Naive B cell (primary cell): Measurements from ENCODE around the gene B3GLCT. TPM values are rescaled to one million over a fixed set of nuclear protein-coding genes. Genes with fewer than 3 reads are reported as not detected.

ENCODE experiments used
- ATAC-seq, 2 donors: fragments of 150-1000 bp; cut with Tn5 transposase; 2 replicates each; pipeline ENCODE4 v1.10.0; 2021; ENCODE audit warnings: low read depth in 2 of 2, mild to moderate bottlenecking in 2 of 2, moderate library complexity in 2 of 2
- DNase-seq: peaks from one replicate; pipeline ENCODE4 v3.0.0; 2022
- H3K27ac Mint-ChIP-seq, 6 donors: one replicate each; pipeline ENCODE4 v1.8.0; 2020 to 2022; ENCODE audit warnings: mild to moderate bottlenecking in 6 of 6, mixed read lengths in 6 of 6, moderate library complexity in 5 of 6, inconsistent platforms in 2 of 6
- H3K27me3 Mint-ChIP-seq, 3 donors: one replicate each; pipeline ENCODE4 v1.8.0; 2021 to 2022; ENCODE audit warnings: mixed read lengths in 3 of 3, mild to moderate bottlenecking in 1 of 3
- H3K36me3 Mint-ChIP-seq, 2 donors: one replicate each; pipeline ENCODE4 v1.8.0; 2020 to 2022; ENCODE audit warnings: mixed read lengths in 2 of 2, inconsistent platforms in 1 of 2, mild to moderate bottlenecking in 1 of 2
- H3K4me1 Mint-ChIP-seq, 3 donors: one replicate each; pipeline ENCODE4 v1.8.0; 2020 to 2022; ENCODE audit warnings: mixed read lengths in 3 of 3, inconsistent platforms in 1 of 3, mild to moderate bottlenecking in 1 of 3, moderate library complexity in 1 of 3
- H3K4me3 Mint-ChIP-seq, 8 donors: one replicate each; pipeline ENCODE4 v1.8.0; 2020 to 2022; ENCODE audit warnings: mild to moderate bottlenecking in 8 of 8, mixed read lengths in 8 of 8, moderate library complexity in 8 of 8, inconsistent platforms in 2 of 8
- H3K9me3 Mint-ChIP-seq, 7 donors: one replicate each; pipeline ENCODE4 v1.8.0; 2020 to 2022; ENCODE audit warnings: mixed read lengths in 7 of 7, mild to moderate bottlenecking in 5 of 7, inconsistent platforms in 2 of 7, moderate library complexity in 1 of 7
- polyA plus RNA-seq, 6 donors: library from polyadenylated mRNA; unstranded; fragments of 300-500 nt; fragmentation: Illumina TruSeq; gene quantifications; one replicate each; pipeline ENCODE4 v1.2.3, GENCODE V29; 2021; ENCODE audit warnings: low read depth in 6 of 6

The B3GLCT gene
- polyA plus RNA-seq, 6 donors from 2014 or later: 3.2 to 9.1 (median 6.0) TPM

GRCh38 chr13:31278869-31279268 is 79.1 kb downstream of the B3GLCT start:
- no peak for DNase-seq
- Mint-ChIP-seq H3K4me1 (no peaks in the 10 kb centered on the region), H3K4me3 (no peak overlapping the region), H3K9me3 (peaks cover 3 to 23% (median 12%) of the 10 kb centered on the region in 7 donors), H3K27ac (no peak overlapping the region), H3K36me3 (peaks cover 43 to 55% of the 10 kb centered on the region in 2 donors), H3K27me3 (no peaks in the 10 kb centered on the region)
- ATAC-seq: no peak

GRCh38 chr13:31282741-31283455 is 83.1 kb downstream of the B3GLCT start:
- H3K4me3 Mint-ChIP-seq: no peak overlapping the region

GRCh38 chr13:31286930-31287329 is 87.2 kb downstream of the B3GLCT start:
- H3K36me3 Mint-ChIP-seq: peaks cover 46 to 54% of the 10 kb centered on the region in 2 donors
- DNase-seq (no peak), ATAC-seq (no peak)
- H3K27me3 Mint-ChIP-seq: no peaks in the 10 kb centered on the region
- no peak overlapping the region for H3K27ac Mint-ChIP-seq
- no peak overlapping the region for H3K4me3 Mint-ChIP-seq
- H3K4me1 Mint-ChIP-seq: no peaks in the 10 kb centered on the region
- H3K9me3 Mint-ChIP-seq: peaks cover 5 to 52% (median 39%) of the 10 kb centered on the region in 7 donors

More at GRCh38 chr13:31282741-31283455, 83.1 kb downstream of the B3GLCT start:
- ATAC-seq (no peak), DNase-seq (no peak)
- no peak overlapping the region for H3K27ac Mint-ChIP-seq
- H3K9me3 Mint-ChIP-seq: peaks cover 5 to 36% (median 17%) of the 10 kb centered on the region in 7 donors
- H3K4me1 Mint-ChIP-seq: no peaks in the 10 kb centered on the region
- no peaks in the 10 kb centered on the region for H3K27me3 Mint-ChIP-seq
- H3K36me3 Mint-ChIP-seq: peaks cover 25 to 44% of the 10 kb centered on the region in 2 donors

DNA sequence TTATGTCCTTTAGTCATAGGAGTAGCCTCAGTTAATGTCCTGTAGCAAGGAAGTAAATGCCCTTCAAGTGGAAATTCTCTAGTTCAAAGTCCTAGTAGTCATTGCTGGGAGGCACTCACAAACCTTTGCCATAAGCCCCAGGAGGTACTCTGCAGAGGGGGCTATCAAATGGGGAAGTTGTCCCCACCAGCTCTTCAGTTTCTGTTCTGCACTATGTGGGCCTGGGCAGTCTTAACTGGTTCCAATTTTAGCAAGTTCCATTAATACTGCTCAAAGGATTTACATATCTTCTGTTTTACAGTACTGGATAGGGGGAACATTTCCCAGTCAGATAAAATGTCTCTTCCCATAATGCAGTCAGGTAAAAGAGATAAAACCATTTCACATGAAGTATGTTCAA is 101.3 kb downstream of the B3GLCT start:
- peaks cover 29 to 38% of the 10 kb centered on the region in 2 donors for H3K36me3 Mint-ChIP-seq

GRCh38 chr13:31310356-31310755 is 110.6 kb downstream of the B3GLCT start:
- Mint-ChIP-seq H3K27me3 (no peaks in the 10 kb centered on the region), H3K4me1 (no peaks in the 10 kb centered on the region), H3K4me3 (no peak overlapping the region), H3K9me3 (peaks cover 24 to 68% (median 53%) of the 10 kb centered on the region in 7 donors), H3K27ac (peak overlapping the region in 2 of 6 donors; percentile 21 to 39), H3K36me3 (peaks cover 36 to 41% of the 10 kb centered on the region in 2 donors)
- DNase-seq (no peak), ATAC-seq (no peak)

More for the DNA sequence above, 101.3 kb downstream of the B3GLCT start:
- DNase-seq (no peak), ATAC-seq (no peak)
- H3K4me1 Mint-ChIP-seq: no peaks in the 10 kb centered on the region
- no peak overlapping the region for H3K4me3 Mint-ChIP-seq
- H3K9me3 Mint-ChIP-seq: peaks cover 0 to 17% (median 6%) of the 10 kb centered on the region in 7 donors
- no peaks in the 10 kb centered on the region for H3K27me3 Mint-ChIP-seq
- H3K27ac Mint-ChIP-seq: no peak overlapping the region

DNA sequence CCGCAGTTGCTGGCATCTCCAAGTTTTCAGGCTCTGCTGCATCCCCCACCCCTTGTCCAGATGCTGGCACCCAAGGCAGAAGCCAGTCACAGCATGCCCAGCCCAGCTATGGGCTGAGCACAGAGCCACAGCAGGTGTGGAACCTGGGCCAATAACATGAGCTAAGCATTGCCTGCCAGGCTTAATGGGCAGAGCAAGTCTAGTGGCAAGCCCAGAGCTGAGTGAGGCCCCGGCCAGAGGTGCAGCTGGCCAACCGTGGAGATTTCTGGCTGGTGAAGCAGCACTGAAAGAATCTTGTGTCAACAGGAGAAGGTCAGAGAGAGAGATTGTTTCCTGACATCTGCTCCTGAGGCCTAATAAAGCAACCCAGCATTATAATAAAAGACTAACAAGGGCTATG is 111.0 kb downstream of the B3GLCT start:
- Mint-ChIP-seq H3K27me3 (no peaks in the 10 kb centered on the region), H3K36me3 (peaks cover 38 to 43% of the 10 kb centered on the region in 2 donors), H3K4me3 (no peak overlapping the region), H3K9me3 (peaks cover 25 to 71% (median 57%) of the 10 kb centered on the region in 7 donors), H3K27ac (no peak overlapping the region), H3K4me1 (no peaks in the 10 kb centered on the region)
- ATAC-seq: no peak
- no peak for DNase-seq

GRCh38 chr13:31311921-31312320 is 112.1 kb downstream of the B3GLCT start:
- H3K27ac Mint-ChIP-seq: no peak overlapping the region
- peaks cover 25 to 80% (median 67%) of the 10 kb centered on the region in 7 donors for H3K9me3 Mint-ChIP-seq
- H3K4me1 Mint-ChIP-seq: no peaks in the 10 kb centered on the region
- DNase-seq: no peak
- no peaks in the 10 kb centered on the region for H3K27me3 Mint-ChIP-seq
- no peak for ATAC-seq
- peaks cover 39 to 43% of the 10 kb centered on the region in 2 donors for H3K36me3 Mint-ChIP-seq
- peak overlapping the region in 1 of 8 donors; percentile 15 for H3K4me3 Mint-ChIP-seq

DNA sequence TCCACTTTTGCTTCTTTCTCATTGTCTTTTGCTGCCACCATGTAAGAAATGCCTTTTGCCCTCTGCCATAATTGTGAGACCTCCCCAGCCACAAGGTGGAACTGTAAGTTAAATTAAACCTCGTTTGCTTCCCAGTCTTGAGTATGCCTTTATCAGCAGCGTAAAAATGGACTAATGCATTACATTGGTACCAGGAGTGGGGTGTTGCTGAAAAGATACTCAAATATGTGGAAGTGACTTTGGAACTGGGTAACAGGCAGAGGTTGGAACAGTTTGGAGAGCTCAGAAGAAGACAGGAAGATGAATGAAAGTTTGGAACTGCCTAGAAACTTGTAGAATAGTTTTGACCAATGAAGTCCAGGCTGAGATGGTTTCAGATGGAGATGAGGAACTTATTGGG is 115.2 kb downstream of the B3GLCT start:
- Mint-ChIP-seq H3K9me3 (peaks cover 17 to 70% (median 55%) of the 10 kb centered on the region in 7 donors), H3K36me3 (peaks cover 30 to 40% of the 10 kb centered on the region in 2 donors), H3K27ac (no peak overlapping the region), H3K4me1 (no peaks in the 10 kb centered on the region), H3K27me3 (no peaks in the 10 kb centered on the region), H3K4me3 (peak overlapping the region in 1 of 8 donors; percentile 42)
- no peak for DNase-seq
- no peak for ATAC-seq

DNA sequence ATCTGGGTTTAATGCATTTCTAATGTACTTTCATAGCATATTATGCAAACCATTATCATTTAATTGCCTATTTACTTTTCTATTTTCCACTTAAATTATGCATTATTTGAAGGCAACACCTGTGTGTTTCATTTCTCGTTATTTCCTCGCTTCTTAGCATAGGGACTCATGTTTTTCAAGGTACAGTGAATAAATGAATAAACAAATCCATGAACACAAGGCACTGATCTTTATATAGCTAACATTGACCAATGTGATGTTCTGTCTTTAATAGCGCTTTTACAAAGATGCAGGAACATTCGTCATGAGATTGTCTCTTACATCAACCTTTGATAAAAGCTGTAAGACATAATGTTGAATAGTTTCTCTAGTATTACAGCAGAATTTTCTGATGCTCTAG is 121.2 kb downstream of the B3GLCT start:
- H3K27me3 Mint-ChIP-seq: no peaks in the 10 kb centered on the region
- DNase-seq: peak; percentile 4
- H3K9me3 Mint-ChIP-seq: peaks cover 3 to 20% (median 14%) of the 10 kb centered on the region in 7 donors
- peaks cover 0 to 4% (median 0%) of the 10 kb centered on the region in 3 donors for H3K4me1 Mint-ChIP-seq
- peaks cover 0 to 21% of the 10 kb centered on the region in 2 donors for H3K36me3 Mint-ChIP-seq
- ATAC-seq: peak; percentile 52 to 79
- no peak overlapping the region for H3K27ac Mint-ChIP-seq
- H3K4me3 Mint-ChIP-seq: no peak overlapping the region

DNA sequence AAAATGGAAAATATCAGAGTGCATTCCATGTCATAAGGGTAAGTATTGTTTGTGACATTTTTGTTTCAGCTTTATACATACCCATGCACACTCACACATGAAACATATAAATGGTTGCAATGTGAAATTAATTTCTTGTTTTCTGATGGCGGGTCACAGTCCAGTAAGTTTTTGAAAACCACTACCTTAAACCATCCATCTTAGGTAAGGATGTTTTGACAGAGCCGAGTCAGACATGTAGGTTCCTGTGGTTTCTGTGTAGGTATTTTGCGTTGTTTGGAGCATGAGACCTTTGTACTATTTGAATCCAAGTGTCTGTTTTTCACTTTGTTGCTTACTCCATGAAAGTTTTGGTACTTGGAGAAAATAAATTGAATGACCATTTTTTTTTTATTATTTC is 121.7 kb downstream of the B3GLCT start:
- H3K36me3 Mint-ChIP-seq: peaks cover 0 to 22% of the 10 kb centered on the region in 2 donors
- ATAC-seq (peak; percentile 58 to 64), DNase-seq (no peak)
- H3K27me3 Mint-ChIP-seq: no peaks in the 10 kb centered on the region
- no peak overlapping the region for H3K4me3 Mint-ChIP-seq
- peak overlapping the region in 1 of 6 donors; percentile 77 for H3K27ac Mint-ChIP-seq
- H3K9me3 Mint-ChIP-seq: peaks cover 2 to 15% (median 9%) of the 10 kb centered on the region in 7 donors
- H3K4me1 Mint-ChIP-seq: peaks cover 0 to 4% (median 0%) of the 10 kb centered on the region in 3 donors

DNA sequence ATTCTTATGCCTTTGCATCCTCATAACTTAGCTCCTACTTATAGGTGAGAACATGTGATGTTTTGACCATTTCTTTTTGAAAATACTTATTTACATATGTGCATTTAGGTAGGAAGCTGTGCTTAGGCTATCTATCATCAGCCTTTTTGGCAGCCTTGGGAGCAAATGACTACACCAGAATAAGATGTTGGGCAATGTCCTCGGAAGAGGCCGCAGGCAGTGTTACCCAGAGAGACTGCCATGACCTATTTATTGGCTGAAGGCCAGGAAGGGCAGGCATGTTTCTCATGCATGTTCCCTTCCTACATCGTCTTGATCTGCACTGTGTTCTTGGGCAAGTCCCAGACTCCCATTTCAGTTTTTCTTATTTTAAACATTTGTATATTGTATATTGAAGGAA is 122.3 kb downstream of the B3GLCT start:
- H3K27me3 Mint-ChIP-seq: no peaks in the 10 kb centered on the region

GRCh38 chr13:31322702-31323405 is 123.1 kb downstream of the B3GLCT start:
- peaks cover 0 to 4% (median 0%) of the 10 kb centered on the region in 3 donors for H3K4me1 Mint-ChIP-seq
- peaks cover 0 to 3% (median 0%) of the 10 kb centered on the region in 7 donors for H3K9me3 Mint-ChIP-seq
- H3K4me3 Mint-ChIP-seq: no peak overlapping the region
- no peak for DNase-seq
- no peak overlapping the region for H3K27ac Mint-ChIP-seq
- ATAC-seq: no peak
- no peaks in the 10 kb centered on the region for H3K27me3 Mint-ChIP-seq
- H3K36me3 Mint-ChIP-seq: peaks cover 0 to 14% of the 10 kb centered on the region in 2 donors

More for the DNA sequence above, 122.3 kb downstream of the B3GLCT start:
- Mint-ChIP-seq H3K36me3 (peaks cover 0 to 20% of the 10 kb centered on the region in 2 donors), H3K9me3 (peaks cover 2 to 10% (median 5%) of the 10 kb centered on the region in 7 donors), H3K4me3 (no peak overlapping the region), H3K4me1 (peaks cover 0 to 4% (median 0%) of the 10 kb centered on the region in 3 donors), H3K27ac (peak overlapping the region in 3 of 6 donors; percentile 3 to 77 (median 73))
- DNase-seq: no peak
- ATAC-seq: no peak

GRCh38 chr13:31327182-31327860 is 127.5 kb downstream of the B3GLCT start:
- peaks cover 12 to 22% of the 10 kb centered on the region in 2 donors for H3K36me3 Mint-ChIP-seq
- no peaks in the 10 kb centered on the region for H3K4me1 Mint-ChIP-seq
- H3K27me3 Mint-ChIP-seq: no peaks in the 10 kb centered on the region
- no peak for DNase-seq
- no peak overlapping the region for H3K27ac Mint-ChIP-seq
- no peak overlapping the region for H3K4me3 Mint-ChIP-seq
- H3K9me3 Mint-ChIP-seq: peaks cover 0 to 2% (median 0%) of the 10 kb centered on the region in 7 donors
- ATAC-seq: no peak
